Measurements from ENCODE around the gene LBHD1.
"Not testable (repeated sequence)": the region's sequence is repeated elsewhere in the genome, so short reads cannot be mapped to it uniquely, and the experiment has no call there.

LBHD1 gene

GRCh38 chr11:62671608-62672389 is at the start of gene LBHD1, which contains the start of gene UQCC3:
TSS of gene LBHD1 (minus strand) at chr11:62672267. CDS start at chr11:62670031, 2,236 bp downstream.
TSS of gene UQCC3 (plus strand) at chr11:62671673. CDS start at chr11:62671746, 73 bp downstream.
- peak; percentile 64 to 85 for DNase-seq

GRCh38 chr11:62719302-62719978 is 47.4 kb upstream of the LBHD1 start:
- DNase-seq = no peak

- no peak for DNase-seq
These were observed 44.7 kb upstream of the LBHD1 start for GRCh38 chr11:62716816-62717215.

GRCh38 chr11:62716206-62716605 is 44.1 kb upstream of the LBHD1 start:
- no peak for DNase-seq

GRCh38 chr11:62715150-62716130 is 43.4 kb upstream of the LBHD1 start:
- no peak for DNase-seq

- DNase-seq = no peak
These were observed 41.3 kb upstream of the LBHD1 start for GRCh38 chr11:62713343-62713742.

- no peak for DNase-seq
These were observed 40.8 kb upstream of the LBHD1 start for GRCh38 chr11:62712861-62713260.

- no peak for DNase-seq
These were observed 40.3 kb upstream of the LBHD1 start for GRCh38 chr11:62712276-62712812.

- peak in 1 of 2 experiments; percentile 13 for DNase-seq
These were observed 37.9 kb upstream of the LBHD1 start for GRCh38 chr11:62710001-62710345.

- peak; percentile 93 to 97 for DNase-seq
These were observed 37.4 kb upstream of the LBHD1 start for GRCh38 chr11:62709247-62710000.

- no peak for DNase-seq
These were observed 36.7 kb upstream of the LBHD1 start for GRCh38 chr11:62708793-62709192.

- no peak for DNase-seq
These were observed 36.3 kb upstream of the LBHD1 start for GRCh38 chr11:62708392-62708791.

GRCh38 chr11:62707277-62707861 is 35.3 kb upstream of the LBHD1 start, which contains the start of the genes BSCL2 and GNG3:
TSS of gene BSCL2 (minus strand) at chr11:62707424. CDS start at chr11:62707195, 229 bp downstream.
TSS of gene GNG3 (plus strand) at chr11:62707676. CDS start at chr11:62708296, 620 bp downstream.
- no peak for DNase-seq

- no peak for DNase-seq
These were observed 34.8 kb upstream of the LBHD1 start for GRCh38 chr11:62706850-62707247.

GRCh38 chr11:62705880-62706849 is 34.1 kb upstream of the LBHD1 start:
- peak; percentile 89 to 95 for DNase-seq

GRCh38 chr11:62705413-62705812 is 33.3 kb upstream of the LBHD1 start:
- peak in 1 of 2 experiments; percentile 42 for DNase-seq

GRCh38 chr11:62703921-62704320 is 31.9 kb upstream of the LBHD1 start:
- DNase-seq = not testable (repeated sequence)

GRCh38 chr11:62702246-62702645 is 30.2 kb upstream of the LBHD1 start:
- no peak for DNase-seq

- peak; percentile 55 to 67 for DNase-seq
These were observed 22.5 kb upstream of the LBHD1 start for GRCh38 chr11:62694455-62695167.

All from NCI-H524 (cell line).